NOMO-1 treated with dmso at 0.1 percent for 144 hours (cell line): ENCODE data around the gene ENTPD2.

Source experiments
- DNase-seq: peaks from one replicate; lab custom pipeline; 2025; ENCODE audit not compliant: unreplicated experiment; lab: John Stamatoyannopoulos, UW

Gene ENTPD2

GRCh38 chr9:137031904-137032640 is 21.8 kb downstream of the ENTPD2 start, which contains the start of gene FUT7:
FUT7 (minus strand) TSS chr9:137032088; CDS start chr9:137031991, 97 bp downstream.
- DNase-seq: peak; percentile 36

DNA sequence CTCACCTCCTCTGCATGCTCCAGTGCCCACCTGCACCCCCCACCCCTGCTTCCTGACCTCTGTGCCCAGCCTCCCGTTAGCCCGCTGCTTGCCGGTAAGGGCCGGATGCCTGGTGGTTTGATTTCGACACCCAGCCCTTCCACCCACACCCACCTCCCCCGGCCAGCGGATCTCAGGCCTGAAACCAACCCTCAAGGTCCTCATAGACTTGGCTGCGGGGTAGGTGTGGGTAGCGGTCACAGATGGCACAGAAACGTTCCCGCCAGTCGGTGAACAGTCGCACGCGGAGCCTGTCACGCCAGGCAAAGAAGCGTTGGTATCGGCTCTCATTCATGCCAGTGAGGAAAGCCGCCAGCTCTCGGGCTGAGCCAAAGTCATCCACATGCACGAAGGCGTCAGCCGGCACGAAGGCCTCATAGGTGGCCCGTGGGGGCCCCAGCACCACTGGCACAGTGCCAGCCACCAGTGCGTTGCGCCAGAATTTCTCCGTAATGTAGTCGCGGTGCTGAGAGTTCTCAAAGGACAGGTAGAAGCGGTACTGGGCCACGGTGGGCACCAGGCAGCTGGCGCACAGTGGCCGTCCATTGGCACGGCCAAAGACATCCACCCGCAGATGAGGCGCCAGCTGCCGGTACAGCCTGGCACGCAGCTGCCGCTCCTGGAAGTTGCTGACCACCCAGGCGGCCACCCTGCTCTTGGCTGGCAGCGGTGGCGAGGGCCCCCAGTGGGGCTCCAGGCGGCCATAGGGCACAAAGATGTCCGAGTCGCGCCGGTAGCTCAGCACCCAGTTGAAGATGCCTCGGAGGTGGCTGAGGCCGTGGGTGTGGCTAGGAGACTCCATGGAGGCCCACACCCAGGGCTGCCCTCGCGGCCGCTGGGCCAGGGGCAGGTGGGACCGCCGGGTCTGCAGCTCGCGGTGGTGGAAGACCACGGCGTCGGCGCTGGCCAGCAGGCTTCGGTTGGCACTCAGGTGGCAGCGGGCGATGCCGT is 23.0 kb downstream of the ENTPD2 start:
- peak; percentile 77 for DNase-seq

GRCh38 chr9:137030006-137030405 is 23.9 kb downstream of the ENTPD2 start:
- peak; percentile 15 for DNase-seq

GRCh38 chr9:137029058-137029936 is 24.6 kb downstream of the ENTPD2 start:
- peak; percentile 68 for DNase-seq

GRCh38 chr9:137028263-137029057 is 25.4 kb downstream of the ENTPD2 start:
- peak; percentile 68 for DNase-seq

DNA sequence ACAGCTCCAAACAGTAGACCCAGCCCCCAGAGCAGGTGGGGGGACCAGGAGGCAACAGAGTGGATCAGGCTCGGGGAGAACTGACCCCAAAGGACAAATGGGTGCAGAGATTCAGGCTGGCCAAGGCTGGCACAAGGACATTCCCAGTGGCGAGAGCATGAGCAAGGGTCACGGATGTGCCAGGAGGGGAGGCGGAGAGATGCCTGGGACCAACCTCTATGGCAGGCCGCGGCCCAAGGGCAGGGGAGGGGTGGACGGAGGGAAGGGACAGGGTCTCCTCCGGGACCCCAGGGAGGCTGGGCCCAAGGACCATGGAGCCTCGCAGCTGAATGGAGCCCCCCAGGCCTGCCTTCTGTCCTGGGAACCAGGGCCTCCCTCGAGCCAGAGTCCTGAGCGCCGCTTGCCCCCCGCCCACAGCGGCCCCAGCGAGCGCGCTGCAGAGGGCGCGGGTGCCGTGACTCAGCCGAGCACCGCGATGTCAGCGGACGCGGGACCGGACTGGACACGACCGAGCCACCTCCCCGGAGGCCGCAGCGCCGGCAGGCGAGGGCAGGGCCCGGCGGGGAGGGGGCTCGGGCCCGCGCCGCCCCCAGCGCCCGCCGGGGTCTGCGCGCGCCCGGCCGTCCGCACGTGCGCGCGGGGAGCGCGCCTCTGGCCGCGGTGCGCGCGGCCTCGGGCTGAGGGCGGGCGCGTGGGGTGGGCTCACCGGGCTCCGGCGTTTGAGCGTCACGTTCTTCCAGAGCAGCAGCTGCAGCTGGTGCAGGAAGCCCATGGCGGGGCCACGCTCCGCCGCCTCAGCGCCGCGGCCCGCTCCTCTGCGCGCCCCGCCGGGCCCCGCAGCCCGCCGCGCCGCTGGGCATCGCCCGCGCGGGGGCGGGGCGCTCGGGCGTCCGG is 26.2 kb downstream of the ENTPD2 start, which contains the start of gene ABCA2:
TSS of gene ABCA2 (minus strand) at position 869 of the 894 bp plus-strand sequence. CDS start at position 772, 97 bp downstream.
- DNase-seq: no peak

GRCh38 chr9:137026828-137027227 is 27.0 kb downstream of the ENTPD2 start:
- DNase-seq: no peak

DNA sequence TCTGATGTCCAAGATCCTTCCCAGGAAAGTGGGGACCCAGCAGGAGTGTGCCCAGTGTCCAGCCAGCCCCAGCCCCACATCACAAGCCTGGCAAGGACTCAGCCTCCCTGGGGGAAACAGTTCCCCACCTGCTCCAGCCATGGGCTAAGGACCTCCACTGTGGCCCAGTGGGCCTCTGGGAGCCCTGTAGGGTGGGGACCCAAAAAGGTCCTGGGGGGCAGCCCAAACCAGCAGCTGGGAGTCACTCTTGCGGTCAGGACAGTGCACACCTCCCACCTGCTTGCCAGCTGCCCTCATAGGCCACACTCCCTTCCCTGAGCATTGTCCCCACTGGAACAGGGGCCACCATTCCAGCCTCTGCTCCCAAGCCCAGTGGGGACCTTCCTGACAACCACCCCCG is 27.5 kb downstream of the ENTPD2 start:
- no peak for DNase-seq

- no peak for DNase-seq
Observed at GRCh38 chr9:137025517-137025966, 28.3 kb downstream of the ENTPD2 start.

DNA sequence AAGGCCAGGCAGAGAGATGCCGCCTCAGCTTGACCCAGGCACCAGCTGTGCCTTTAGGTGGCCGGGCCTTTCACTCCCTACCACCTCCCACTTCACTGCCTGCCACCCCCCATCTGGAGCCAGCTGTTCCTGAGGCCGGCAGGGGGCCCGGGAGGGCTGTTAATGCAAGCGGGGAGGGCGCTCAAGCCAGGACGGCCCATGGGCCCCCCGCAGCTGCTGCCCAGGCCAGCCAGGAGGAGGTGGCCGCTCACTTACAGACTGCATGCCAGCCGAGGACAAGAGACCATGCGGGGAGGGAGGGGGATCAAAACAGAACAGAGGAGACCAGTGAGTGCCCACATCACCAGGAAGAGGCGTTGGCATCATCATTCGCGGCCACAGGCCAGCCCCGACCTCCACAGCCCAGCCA is 30.3 kb downstream of the ENTPD2 start:
- no peak for DNase-seq

DNA sequence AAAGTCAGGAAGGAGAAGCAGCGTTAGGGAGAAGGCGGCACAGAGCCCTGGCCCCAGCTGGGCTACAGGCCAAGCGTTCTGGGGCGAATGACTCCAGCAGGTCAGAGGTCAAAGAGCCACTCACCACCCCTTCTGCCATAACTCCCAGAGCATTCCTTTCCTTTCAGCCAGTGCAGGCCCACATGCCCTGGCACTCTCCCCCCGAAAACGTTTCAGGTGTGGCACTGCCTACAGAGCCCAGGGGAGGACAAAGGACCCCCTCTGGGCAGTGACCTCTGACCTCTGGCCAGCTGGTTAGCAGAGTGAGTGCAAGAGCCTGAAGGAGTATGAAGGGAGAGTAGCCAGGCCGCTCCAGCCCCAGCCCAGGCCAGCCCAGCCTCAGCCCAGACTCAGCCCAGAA is 30.7 kb downstream of the ENTPD2 start:
- DNase-seq: no peak

- DNase-seq: no peak
Observed at GRCh38 chr9:137022662-137023008, 31.2 kb downstream of the ENTPD2 start.

- peak; percentile 65 for DNase-seq
Observed at GRCh38 chr9:137021979-137022661, 31.7 kb downstream of the ENTPD2 start.

GRCh38 chr9:137021568-137021978 is 32.3 kb downstream of the ENTPD2 start:
- DNase-seq: no peak

GRCh38 chr9:137020771-137021567 is 32.9 kb downstream of the ENTPD2 start:
- DNase-seq: no peak

DNA sequence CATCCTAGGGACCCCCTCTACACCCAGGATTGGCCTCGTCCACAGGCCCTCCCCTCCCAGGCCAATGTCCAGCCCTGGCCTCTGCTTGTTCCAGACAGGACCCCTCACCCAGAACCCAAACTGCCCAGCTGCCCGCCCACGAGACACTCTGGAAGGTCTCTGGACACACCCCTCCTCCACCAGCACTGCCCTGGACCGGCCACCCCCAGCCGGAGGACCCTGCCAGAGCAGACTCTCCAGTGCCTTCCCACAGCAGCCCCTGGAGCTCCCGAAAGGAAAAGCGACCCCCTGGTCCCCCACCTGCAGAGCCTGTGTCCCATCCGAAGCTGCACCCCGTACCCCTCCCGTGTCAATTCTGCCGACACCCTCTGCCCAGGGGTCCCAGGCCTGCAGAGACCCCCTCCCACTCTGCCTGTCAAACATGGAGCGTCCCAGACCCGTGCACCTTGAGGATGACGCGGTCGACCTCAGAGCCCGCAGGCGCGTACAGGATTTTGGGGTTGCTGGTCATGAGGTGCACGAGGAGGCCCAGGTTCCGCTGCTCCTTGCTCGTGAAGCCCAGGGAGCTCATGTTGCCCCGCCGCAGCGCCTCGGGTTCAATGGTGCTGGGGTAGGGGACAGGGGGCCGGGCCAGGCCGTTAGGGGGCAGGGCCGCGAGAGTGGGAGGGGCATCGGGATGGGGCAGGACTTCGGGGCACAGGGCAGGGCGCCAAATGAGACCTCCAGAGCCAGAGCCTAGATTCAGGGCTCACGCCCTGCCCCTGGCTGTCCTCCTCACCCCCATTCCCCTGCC is 33.8 kb downstream of the ENTPD2 start:
- DNase-seq: no peak
